K562 (cell line): Measurements from ENCODE around the gene ARSI. TPM values are rescaled to one million over a fixed set of nuclear protein-coding genes. Genes with fewer than 3 reads are reported as not detected.

Experiments
- ARID1B ChIP-seq: fragments of 450-650 bp; IDR thresholded peaks from 2 replicates; pipeline ENCODE4 v1.6.1; 2016; ENCODE audit warnings: antibody characterized with exemption, mild to moderate bottlenecking, inconsistent platforms
- BCL6 ChIP-seq: fragments of 250-450 bp; sonication (Bioruptor Pico); IDR thresholded peaks from 2 replicates; pipeline ENCODE4 v1.4.0; 2020
- BRCA1 ChIP-seq, 2 experiments: fragments of 450-650 bp in 1 of 2; sonication (generic) in 1 of 2; formaldehyde crosslinking in 1 of 2; IDR thresholded peaks; 2 replicates each; pipeline versions ENCODE4 v1.5.0 to v1.6.1; 2017 to 2020; ENCODE audit warnings: mild to moderate bottlenecking in 1 of 2, missing genetic modification reagents in 1 of 2
- DEAF1 ChIP-seq: fragments of 450-650 bp; formaldehyde crosslinking; IDR thresholded peaks from 2 replicates; pipeline ENCODE4 v1.4.0; 2020; ENCODE audit warnings: mild to moderate bottlenecking, moderate library complexity
- DLX4 ChIP-seq: fragments of 250-450 bp; sonication (Bioruptor Pico); IDR thresholded peaks from 2 replicates; pipeline ENCODE4 v1.6.1; 2021; ENCODE audit warnings: mild to moderate bottlenecking
- FOXK2 ChIP-seq, 2 experiments: fragments of 450-650 bp; IDR thresholded peaks in 1 of 2; conservative IDR thresholded peaks in 1 of 2; 2 replicates each; pipeline ENCODE4 v1.6.1; 2016; ENCODE audit warnings: low read depth in 2 of 2, mild to moderate bottlenecking in 1 of 2
- GTF2E2 ChIP-seq: fragments of 200-800 bp; sonication (Bioruptor generic); IDR thresholded peaks from 2 replicates; pipeline ENCODE4 v1.6.1; 2016; ENCODE audit warnings: missing genetic modification characterization, missing compliant biosample characterization
- ID3 ChIP-seq, 2 experiments: fragments of 250-450 bp in 1 of 2; fragments of 450-650 bp in 1 of 2; sonication (Bioruptor Pico) in 1 of 2; IDR thresholded peaks; 2 replicates each; pipeline versions ENCODE4 v1.6.1 to v1.8.0; 2016 to 2021; ENCODE audit warnings: mild to moderate bottlenecking in 2 of 2, moderate library complexity in 2 of 2, missing compliant biosample characterization in 1 of 2, missing genetic modification characterization in 1 of 2
- JUND ChIP-seq, 2 experiments: IDR thresholded peaks; 2 replicates in 1 of 2; 3 replicates in 1 of 2; pipeline ENCODE4 v1.6.1; 2011; ENCODE audit warnings: borderline replicate concordance in 2 of 2, low read depth in 2 of 2, low read length in 2 of 2, improper control_type of control experiment in 1 of 2, missing biosample characterization in 1 of 2, missing genetic modification characterization in 1 of 2, missing genetic modification reagents in 1 of 2
- KDM4B ChIP-seq, 2 experiments: fragments of 450-650 bp in 1 of 2; sonication (generic) in 1 of 2; IDR thresholded peaks; 2 replicates each; pipeline ENCODE4 v1.6.1; 2016 to 2017; ENCODE audit warnings: borderline replicate concordance in 2 of 2, antibody characterized with exemption in 1 of 2, low read depth in 1 of 2, mild to moderate bottlenecking in 1 of 2
- MAFG ChIP-seq: fragments of 450-650 bp; conservative IDR thresholded peaks from 2 replicates; pipeline ENCODE4 v1.6.1; 2016; ENCODE audit warnings: missing genetic modification characterization, missing compliant biosample characterization
- MAZ ChIP-seq, 2 experiments: fragments of 450-650 bp in 1 of 2; sonication (generic) in 1 of 2; formaldehyde crosslinking; IDR thresholded peaks in 1 of 2; conservative IDR thresholded peaks in 1 of 2; 2 replicates each; pipeline versions ENCODE4 v1.4.0 to v1.5.0; 2020; ENCODE audit warnings: mild to moderate bottlenecking in 1 of 2, missing genetic modification reagents in 1 of 2
- NFXL1 ChIP-seq: fragments of 450-650 bp; formaldehyde crosslinking; IDR thresholded peaks from 2 replicates; pipeline ENCODE4 v1.4.0; 2021; ENCODE audit warnings: mild to moderate bottlenecking
- NR3C1 ChIP-seq: sonication (generic); formaldehyde crosslinking; IDR thresholded peaks from 2 replicates; pipeline ENCODE4 v1.8.1; 2022; ENCODE audit warnings: missing genetic modification reagents
- PYGO2 ChIP-seq: fragments of 450-650 bp; IDR thresholded peaks from 2 replicates; pipeline ENCODE4 v1.6.1; 2016; ENCODE audit warnings: mild to moderate bottlenecking, missing genetic modification characterization, moderate library complexity, missing compliant biosample characterization
- RFX5 ChIP-seq: IDR thresholded peaks from 2 replicates; pipeline ENCODE4 v1.6.1; 2011; ENCODE audit warnings: low read depth, mild to moderate bottlenecking, improper control_type of control experiment, low read length
- SNRNP70 ChIP-seq: fragments of 200-400 bp; formaldehyde crosslinking; optimal IDR thresholded peaks from 2 replicates; pipeline ENCODE3; 2017; ENCODE audit warnings: low read depth, low read length
- TSHZ1 ChIP-seq: fragments of 250-450 bp; sonication (Bioruptor Pico); IDR thresholded peaks from 2 replicates; pipeline ENCODE4 v1.4.0; 2020; ENCODE audit warnings: mild to moderate bottlenecking, moderate library complexity
- ZNF121 ChIP-seq: sonication (generic); formaldehyde crosslinking; conservative IDR thresholded peaks from 2 replicates; pipeline ENCODE4 v1.8.0; 2022; ENCODE audit warnings: missing genetic modification reagents
- ZNF274 ChIP-seq: IDR thresholded peaks from 2 replicates; pipeline ENCODE4 v1.6.1; 2011; ENCODE audit warnings: low read depth, mild to moderate bottlenecking, low read length, moderate library complexity, borderline replicate concordance
- ZNF584 ChIP-seq: fragments of 200-800 bp; sonication (Bioruptor generic); IDR thresholded peaks from 2 replicates; pipeline ENCODE4 v1.6.1; 2016; ENCODE audit warnings: low read depth, mild to moderate bottlenecking, missing genetic modification characterization, missing compliant biosample characterization
- ZNF766 ChIP-seq: fragments of 200-800 bp; sonication (Bioruptor generic); conservative IDR thresholded peaks from 2 replicates; pipeline ENCODE4 v1.6.1; 2016; ENCODE audit warnings: missing genetic modification characterization, missing compliant biosample characterization
- polyA plus RNA-seq, 8 experiments: library from polyadenylated mRNA; depleted of rRNA in 4 of 8; stranded (reverse) in 5 of 8; unstranded in 3 of 8; fragments of >200 nt; fragmentation: Nextera tagmentation in 2 of 8; fragmentation: Illumina TruSeq in 1 of 8; extraction: Ambion mirVana in 2 of 8; extraction: Trizol in 1 of 8; gene quantifications; 2 replicates each; pipeline versions ENCODE4 v1.2.1 to v1.2.3, GENCODE V29; 2011 to 2014; ENCODE audit warnings: inconsistent platforms in 1 of 8, missing spikeins in 1 of 8
- total RNA-seq, 7 experiments: library from RNA; depleted of rRNA in 6 of 7; stranded (reverse); fragments of >200 nt in 6 of 7; fragmentation: Illumina TruSeq in 2 of 7; extraction: Trizol in 2 of 7; gene quantifications; 2 replicates each; pipeline versions ENCODE4 v1.2.1 to v1.2.3, GENCODE V29; 2011 to 2021; ENCODE audit warnings: low replicate concordance in 1 of 7

ARSI gene
- total and polyA plus RNA-seq, 9 of the 15 experiments (the other 6 are each of a cell fraction or from before 2014, with no cell fraction given) = 0.04 to 0.07 TPM; not detected in 7

- TF ChIP-seq TSHZ1 (CRISPR knock-in tag) (no peak), MAZ (CRISPR knock-in tag; conservative IDR thresholded peaks at IDR 0.05 in 1 of 2, IDR thresholded peaks at IDR 0.05 in 1 of 2) (no peak; a peak in 1 of 4 replicates), FOXK2 (conservative IDR thresholded peaks at IDR 0.05 in 1 of 2, IDR thresholded peaks at IDR 0.05 in 1 of 2; ENCODE audit: low read depth in 2 of 2) (0 out of 4 replicates have a peak, but pooled peaks of 1 of the 2 experiments have one; percentile 14), ZNF766 (peak; percentile 37; the same call in 1 of the 2 replicates), MAFG (tag) (no peak), RFX5 (no peak), ZNF121 (CRISPR knock-in tag) (no peak), PYGO2 (tag) (no peak), NFXL1 (CRISPR knock-in tag) (no peak), BRCA1 (IDR thresholded peaks at IDR 0.05) (no peak), BRCA1 (CRISPR knock-in tag; IDR thresholded peaks at IDR 0.05) (no peak), SNRNP70 (no peak), ZNF274 (no peak), BCL6 (CRISPR knock-in tag) (no peak), NR3C1 (CRISPR knock-in tag) (no peak), KDM4B (IDR thresholded peaks at IDR 0.05; ENCODE audit: borderline replicate concordance in 2 of 2, low read depth in 1 of 2) (no peak), DLX4 (CRISPR knock-in tag) (no peak), JUND (IDR thresholded peaks at IDR 0.05; ENCODE audit: borderline replicate concordance, low read depth, low read length) (no peak), JUND (tag; IDR thresholded peaks at IDR 0.05; ENCODE audit: borderline replicate concordance, low read depth, low read length) (peak; percentile 28; the same call in 1 of the 3 replicates), GTF2E2 (tag) (no peak), ARID1B (peak; percentile 12; the same call in 1 of the 2 replicates), DEAF1 (CRISPR knock-in tag) (peak; percentile 29; the same call in 1 of the 2 replicates), ZNF584 (CRISPR knock-in tag) (no peak), ID3 (CRISPR knock-in tag; IDR thresholded peaks at IDR 0.05) (no peak), ID3 (tag; IDR thresholded peaks at IDR 0.05) (no peak)
Measured at GRCh38 chr5:150329038-150329437, 26.3 kb upstream of the ARSI start (continued).
